ENCODE results near the gene SFXN4.

DNA sequence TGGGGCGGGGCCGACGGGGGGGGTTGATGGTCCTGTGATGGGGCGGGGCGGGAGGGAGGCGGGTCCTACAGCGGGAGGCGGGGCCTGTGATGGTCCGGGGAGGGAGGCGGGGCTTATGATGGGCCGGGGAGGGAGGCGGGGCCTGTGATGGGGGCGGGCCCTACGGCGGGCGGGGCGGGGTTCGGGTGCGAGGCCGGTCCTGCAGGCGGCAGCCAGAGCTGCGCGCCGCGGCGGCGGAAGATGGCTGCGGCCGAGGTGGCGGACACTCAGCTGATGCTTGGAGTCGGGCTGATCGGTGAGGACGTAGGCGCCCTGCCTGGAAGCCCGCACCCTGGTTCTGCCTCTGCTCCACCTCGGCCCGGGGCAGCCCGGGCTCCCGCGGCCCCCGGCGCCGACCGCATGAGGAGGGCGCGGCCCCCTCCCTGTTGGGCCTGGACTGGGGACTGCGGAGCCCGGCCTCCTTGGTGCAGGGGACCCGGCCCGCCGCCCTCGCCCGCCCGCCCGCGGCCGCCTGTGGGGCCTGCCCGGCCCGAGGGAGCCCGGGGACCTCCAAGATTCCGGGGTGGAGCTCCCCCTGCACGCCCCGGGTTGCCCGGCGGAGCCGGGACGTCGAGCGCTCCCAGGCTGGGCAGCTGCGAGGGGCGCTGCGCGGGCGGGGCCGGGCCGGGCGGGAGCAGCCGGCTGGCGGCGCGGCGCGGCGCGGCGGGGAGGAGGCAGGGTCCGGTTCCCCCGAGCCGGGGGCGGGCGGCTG lies 61.4 kb downstream of the SFXN4 start, which contains the start of gene DENND10:
- TF ChIP-seq EZH2 (IDR thresholded peaks at IDR 0.05) (no peak), POLR2AphosphoS5 (IDR thresholded peaks at IDR 0.05; ENCODE audit: borderline replicate concordance, low read depth, low read length) (peak; percentile 62; the same call in 1 of the 2 replicates), FOXP2 (optimal IDR thresholded peaks at IDR 0.05; ENCODE audit: control extremely low read depth, extremely low read length, insufficient read depth) (no peak)

Measured in SK-N-MC (cell line).